ENCODE data around the gene ARHGAP23. TPM values are rescaled to one million over a fixed set of nuclear protein-coding genes. Genes with fewer than 3 reads are reported as not detected.

ARHGAP23 gene
- total and polyA plus RNA-seq, 2 experiments from 2014 or later = 21.4 to 150 TPM

DNA sequence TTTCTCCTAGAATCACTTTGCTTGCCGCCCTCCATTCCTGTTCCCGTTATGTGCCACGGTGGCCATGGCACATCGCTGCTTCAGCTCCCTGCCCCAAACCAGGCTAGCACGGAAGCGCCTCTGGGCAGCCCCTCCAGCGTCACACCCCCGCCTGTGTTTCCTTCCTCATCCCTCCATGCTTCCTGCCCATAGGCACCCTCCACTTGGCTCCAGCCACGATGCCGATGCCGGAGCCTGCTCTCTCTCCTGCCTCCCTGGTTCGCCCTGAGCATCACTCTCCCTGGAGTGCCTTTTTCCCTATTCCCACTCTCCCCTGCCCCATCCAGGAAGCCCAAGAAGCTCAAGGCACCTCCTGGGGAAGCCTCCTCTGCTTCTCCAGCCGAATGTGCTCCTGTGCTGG is 3.2 kb upstream of the ARHGAP23 start:
- peak overlapping the region; percentile 64 for H3K4me2 ChIP-seq
- H3K4me1 Mint-ChIP-seq = peaks cover 84% of the 10 kb centered on the region

More for the DNA sequence above, 3.2 kb upstream of the ARHGAP23 start:
- no peaks in the 10 kb centered on the region for H3K36me3 ChIP-seq (ENCODE audit: insufficient read depth)
- no peak overlapping the region for H3K27ac ChIP-seq (ENCODE audit: low read depth)
- DNase-seq (ENCODE audit: low spot score) (no peak), ATAC-seq (no peak)
- H3K4me1 ChIP-seq (ENCODE audit: insufficient read depth) = peaks cover 70% of the 10 kb centered on the region
- H3K27me3 ChIP-seq (ENCODE audit: insufficient read depth) = no peaks in the 10 kb centered on the region; the same call in 1 of the 2 replicates
- H3K27ac Mint-ChIP-seq = peak overlapping the region; percentile 43; the same call in 1 of the 2 replicates
- peaks cover 40% of the 10 kb centered on the region for H3K27me3 Mint-ChIP-seq (ENCODE audit: insufficient read depth, low read depth, poor library complexity)
- no peak for TF ChIP-seq JUNB (IDR thresholded peaks at IDR 0.05; ENCODE audit: unreplicated experiment)
- TF ChIP-seq EZH2phosphoT487 (IDR thresholded peaks at IDR 0.05; ENCODE audit: unreplicated experiment) = no peak
- TF ChIP-seq POLR2AphosphoS5 (IDR thresholded peaks at IDR 0.05; ENCODE audit: low read depth) = no peak
- TF ChIP-seq, protein P1, sequence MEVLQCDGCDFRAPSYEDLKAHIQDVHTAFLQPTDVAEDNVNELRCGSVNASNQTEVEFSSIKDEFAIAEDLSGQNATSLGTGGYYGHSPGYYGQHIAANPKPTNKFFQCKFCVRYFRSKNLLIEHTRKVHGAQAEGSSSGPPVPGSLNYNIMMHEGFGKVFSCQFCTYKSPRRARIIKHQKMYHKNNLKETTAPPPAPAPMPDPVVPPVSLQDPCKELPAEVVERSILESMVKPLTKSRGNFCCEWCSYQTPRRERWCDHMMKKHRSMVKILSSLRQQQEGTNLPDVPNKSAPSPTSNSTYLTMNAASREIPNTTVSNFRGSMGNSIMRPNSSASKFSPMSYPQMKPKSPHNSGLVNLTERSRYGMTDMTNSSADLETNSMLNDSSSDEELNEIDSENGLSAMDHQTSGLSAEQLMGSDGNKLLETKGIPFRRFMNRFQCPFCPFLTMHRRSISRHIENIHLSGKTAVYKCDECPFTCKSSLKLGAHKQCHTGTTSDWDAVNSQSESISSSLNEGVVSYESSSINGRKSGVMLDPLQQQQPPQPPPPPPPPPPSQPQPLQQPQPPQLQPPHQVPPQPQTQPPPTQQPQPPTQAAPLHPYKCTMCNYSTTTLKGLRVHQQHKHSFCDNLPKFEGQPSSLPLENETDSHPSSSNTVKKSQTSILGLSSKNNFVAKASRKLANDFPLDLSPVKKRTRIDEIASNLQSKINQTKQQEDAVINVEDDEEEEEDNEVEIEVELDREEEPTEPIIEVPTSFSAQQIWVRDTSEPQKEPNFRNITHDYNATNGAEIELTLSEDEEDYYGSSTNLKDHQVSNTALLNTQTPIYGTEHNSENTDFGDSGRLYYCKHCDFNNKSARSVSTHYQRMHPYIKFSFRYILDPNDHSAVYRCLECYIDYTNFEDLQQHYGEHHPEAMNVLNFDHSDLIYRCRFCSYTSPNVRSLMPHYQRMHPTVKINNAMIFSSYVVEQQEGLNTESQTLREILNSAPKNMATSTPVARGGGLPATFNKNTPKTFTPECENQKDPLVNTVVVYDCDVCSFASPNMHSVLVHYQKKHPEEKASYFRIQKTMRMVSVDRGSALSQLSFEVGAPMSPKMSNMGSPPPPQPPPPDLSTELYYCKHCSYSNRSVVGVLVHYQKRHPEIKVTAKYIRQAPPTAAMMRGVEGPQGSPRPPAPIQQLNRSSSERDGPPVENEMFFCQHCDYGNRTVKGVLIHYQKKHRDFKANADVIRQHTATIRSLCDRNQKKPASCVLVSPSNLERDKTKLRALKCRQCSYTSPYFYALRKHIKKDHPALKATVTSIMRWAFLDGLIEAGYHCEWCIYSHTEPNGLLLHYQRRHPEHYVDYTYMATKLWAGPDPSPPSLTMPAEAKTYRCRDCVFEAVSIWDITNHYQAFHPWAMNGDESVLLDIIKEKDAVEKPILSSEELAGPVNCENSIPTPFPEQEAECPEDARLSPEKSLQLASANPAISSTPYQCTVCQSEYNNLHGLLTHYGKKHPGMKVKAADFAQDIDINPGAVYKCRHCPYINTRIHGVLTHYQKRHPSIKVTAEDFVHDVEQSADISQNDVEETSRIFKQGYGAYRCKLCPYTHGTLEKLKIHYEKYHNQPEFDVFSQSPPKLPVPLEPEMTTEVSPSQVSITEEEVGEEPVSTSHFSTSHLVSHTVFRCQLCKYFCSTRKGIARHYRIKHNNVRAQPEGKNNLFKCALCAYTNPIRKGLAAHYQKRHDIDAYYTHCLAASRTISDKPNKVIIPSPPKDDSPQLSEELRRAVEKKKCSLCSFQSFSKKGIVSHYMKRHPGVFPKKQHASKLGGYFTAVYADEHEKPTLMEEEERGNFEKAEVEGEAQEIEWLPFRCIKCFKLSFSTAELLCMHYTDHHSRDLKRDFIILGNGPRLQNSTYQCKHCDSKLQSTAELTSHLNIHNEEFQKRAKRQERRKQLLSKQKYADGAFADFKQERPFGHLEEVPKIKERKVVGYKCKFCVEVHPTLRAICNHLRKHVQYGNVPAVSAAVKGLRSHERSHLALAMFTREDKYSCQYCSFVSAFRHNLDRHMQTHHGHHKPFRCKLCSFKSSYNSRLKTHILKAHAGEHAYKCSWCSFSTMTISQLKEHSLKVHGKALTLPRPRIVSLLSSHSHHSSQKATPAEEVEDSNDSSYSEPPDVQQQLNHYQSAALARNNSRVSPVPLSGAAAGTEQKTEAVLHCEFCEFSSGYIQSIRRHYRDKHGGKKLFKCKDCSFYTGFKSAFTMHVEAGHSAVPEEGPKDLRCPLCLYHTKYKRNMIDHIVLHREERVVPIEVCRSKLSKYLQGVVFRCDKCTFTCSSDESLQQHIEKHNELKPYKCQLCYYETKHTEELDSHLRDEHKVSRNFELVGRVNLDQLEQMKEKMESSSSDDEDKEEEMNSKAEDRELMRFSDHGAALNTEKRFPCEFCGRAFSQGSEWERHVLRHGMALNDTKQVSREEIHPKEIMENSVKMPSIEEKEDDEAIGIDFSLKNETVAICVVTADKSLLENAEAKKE (CRISPR knock-in tag; IDR thresholded peaks at IDR 0.05) = no peak
- no peak overlapping the region for H3K4me3 ChIP-seq
- H2AFZ ChIP-seq = no peak overlapping the region
- H3K79me2 ChIP-seq (replicated peaks; ENCODE audit: insufficient read depth) = peaks cover 47% of the 10 kb centered on the region
- no peaks in the 10 kb centered on the region; the same call in 2 of the 3 replicates for H3K9me3 Mint-ChIP-seq
- H3K36me3 Mint-ChIP-seq (ENCODE audit: low read depth) = peaks cover 5% of the 10 kb centered on the region; the same call in 2 of the 3 replicates
- peaks cover 5% of the 10 kb centered on the region for H4K20me1 ChIP-seq (replicated peaks; ENCODE audit: insufficient read depth)
- peaks cover 25% of the 10 kb centered on the region; the same call in 1 of the 2 replicates for H3F3A ChIP-seq (replicated peaks; ENCODE audit: low read depth)
- H3K9me2 ChIP-seq (ENCODE audit: insufficient read depth) = no peaks in the 10 kb centered on the region
- peak overlapping the region; percentile 36; the same call in 1 of the 3 replicates for H3K4me3 Mint-ChIP-seq

All from GM23338 (cell line).